ENCODE results near the gene MEPCE.

DNA sequence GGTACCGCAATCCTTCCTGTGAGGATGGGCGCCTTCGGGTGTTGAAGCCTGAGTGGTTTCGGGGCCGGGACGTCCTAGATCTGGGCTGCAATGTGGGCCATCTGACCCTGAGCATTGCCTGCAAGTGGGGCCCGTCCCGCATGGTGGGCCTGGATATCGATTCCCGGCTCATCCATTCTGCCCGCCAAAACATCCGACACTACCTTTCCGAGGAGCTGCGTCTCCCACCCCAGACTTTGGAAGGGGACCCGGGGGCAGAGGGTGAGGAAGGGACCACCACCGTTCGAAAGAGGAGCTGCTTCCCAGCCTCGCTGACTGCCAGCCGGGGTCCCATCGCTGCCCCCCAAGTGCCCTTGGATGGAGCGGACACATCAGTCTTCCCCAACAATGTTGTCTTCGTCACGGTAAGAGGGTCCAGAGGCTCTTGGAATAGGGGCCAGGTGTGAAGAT is 1.7 kb downstream of the MEPCE start:
- no peak for TF ChIP-seq EP300 (IDR thresholded peaks at IDR 0.05)
- TF ChIP-seq, protein P1, sequence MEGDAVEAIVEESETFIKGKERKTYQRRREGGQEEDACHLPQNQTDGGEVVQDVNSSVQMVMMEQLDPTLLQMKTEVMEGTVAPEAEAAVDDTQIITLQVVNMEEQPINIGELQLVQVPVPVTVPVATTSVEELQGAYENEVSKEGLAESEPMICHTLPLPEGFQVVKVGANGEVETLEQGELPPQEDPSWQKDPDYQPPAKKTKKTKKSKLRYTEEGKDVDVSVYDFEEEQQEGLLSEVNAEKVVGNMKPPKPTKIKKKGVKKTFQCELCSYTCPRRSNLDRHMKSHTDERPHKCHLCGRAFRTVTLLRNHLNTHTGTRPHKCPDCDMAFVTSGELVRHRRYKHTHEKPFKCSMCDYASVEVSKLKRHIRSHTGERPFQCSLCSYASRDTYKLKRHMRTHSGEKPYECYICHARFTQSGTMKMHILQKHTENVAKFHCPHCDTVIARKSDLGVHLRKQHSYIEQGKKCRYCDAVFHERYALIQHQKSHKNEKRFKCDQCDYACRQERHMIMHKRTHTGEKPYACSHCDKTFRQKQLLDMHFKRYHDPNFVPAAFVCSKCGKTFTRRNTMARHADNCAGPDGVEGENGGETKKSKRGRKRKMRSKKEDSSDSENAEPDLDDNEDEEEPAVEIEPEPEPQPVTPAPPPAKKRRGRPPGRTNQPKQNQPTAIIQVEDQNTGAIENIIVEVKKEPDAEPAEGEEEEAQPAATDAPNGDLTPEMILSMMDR (IDR thresholded peaks at IDR 0.05), result no peak
- TF ChIP-seq POLR2A (IDR thresholded peaks at IDR 0.05), result no peak
- no peak for TF ChIP-seq POLR2AphosphoS5 (IDR thresholded peaks at IDR 0.05)

Data from stomach (tissue), 4 donors.